Body of pancreas (tissue), 4 donors: ENCODE data around the gene HAPLN3.

Source experiments
- CTCF ChIP-seq, 7 experiments: fragments of 450-650 bp in 4 of 7; fragments of 200-600 bp in 3 of 7; sonication (generic) in 3 of 7; IDR thresholded peaks; one replicate each; pipeline ENCODE4 v1.5.1; 2016 to 2019; ENCODE audit warnings: antibody characterized with exemption in 7 of 7
- POLR2A ChIP-seq, 3 donors: fragments of 450-650 bp; IDR thresholded peaks; one replicate each; pipeline ENCODE4 v1.6.1; 2016; ENCODE audit warnings: antibody characterized with exemption in 3 of 3, mild to moderate bottlenecking in 2 of 3

- TF ChIP-seq POLR2A (IDR thresholded peaks at IDR 0.05) (no peak), CTCF (IDR thresholded peaks at IDR 0.05) (no peak)
Measured at GRCh38 chr15:88932875-88933330, 37.6 kb upstream of the HAPLN3 start.
